ENCODE data around the gene CHRM4.
A peak's percentile ranks its signal among the peaks of the same experiment; 100 is the strongest.

Gene CHRM4

DNA sequence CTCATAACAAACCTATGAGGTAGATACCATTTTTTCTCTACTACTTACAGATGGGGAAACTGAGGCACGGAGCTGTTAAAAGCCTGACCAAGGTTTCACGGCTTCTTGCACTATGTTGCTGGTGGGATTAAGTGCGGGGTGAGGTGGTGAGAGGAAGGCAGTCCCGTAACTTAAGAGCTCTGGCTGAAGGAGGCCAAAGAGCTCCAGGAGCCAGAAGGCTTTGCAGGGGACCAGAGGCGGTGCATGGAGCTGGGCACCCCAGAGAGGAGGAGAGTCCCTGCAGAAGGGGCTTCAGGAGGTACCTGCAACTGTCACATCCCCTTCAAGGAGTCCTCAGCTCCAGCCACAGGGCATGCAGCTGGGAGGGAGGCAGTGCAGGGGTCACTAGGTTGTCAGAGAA, 4.1 kb downstream of the CHRM4 start:
- peaks cover 70 to 75% (median 72%) of the 10 kb centered on the region in 11 experiments for H3K27me3 ChIP-seq

DNA sequence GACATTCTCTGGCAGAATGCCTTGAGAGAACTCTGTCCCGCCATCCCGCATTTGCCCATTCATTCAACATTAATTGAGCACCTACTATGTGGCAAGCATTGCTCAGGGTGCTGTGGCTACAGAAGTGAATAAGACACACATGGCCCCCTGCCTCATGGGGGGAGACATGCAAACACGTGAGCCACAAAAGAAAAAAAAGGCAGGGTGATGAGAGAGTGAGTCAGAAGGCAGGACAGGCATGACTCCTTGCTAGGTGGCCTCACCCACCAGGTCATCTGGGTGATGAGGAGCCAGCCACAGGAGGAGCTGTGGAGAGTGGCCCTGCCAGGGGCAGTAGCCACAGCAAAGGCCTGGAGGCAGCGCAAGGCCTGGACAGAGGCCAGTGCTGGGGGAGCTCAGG, 4.9 kb downstream of the CHRM4 start:
- H3K27me3 ChIP-seq: peaks cover 62 to 75% (median 65%) of the 10 kb centered on the region in 11 experiments
- H3K4me1 ChIP-seq: peaks cover 26 to 57% (median 43%) of the 10 kb centered on the region in 10 experiments
- H3K9me3 ChIP-seq (replicated peaks in 1 of 11): no peaks in the 10 kb centered on the region

More for the DNA sequence above, 4.1 kb downstream of the CHRM4 start:
- H3K4me2 ChIP-seq: peak overlapping the region in 8 of 11 experiments; percentile 1 to 71 (median 58); a peak in 14 of 22 replicates
- H3K36me3 ChIP-seq: peaks cover 0 to 12% (median 0%) of the 10 kb centered on the region in 11 experiments; a peak in 4 of 22 replicates
- peaks cover 0 to 86% (median 53%) of the 10 kb centered on the region in 11 experiments; a peak in 19 of 22 replicates for H4K20me1 ChIP-seq
- no peak for TF ChIP-seq Cebpa-rat (IDR thresholded peaks at IDR 0.05)
- H3K9me3 ChIP-seq (replicated peaks in 1 of 11): no peaks in the 10 kb centered on the region
- H3K4me1 ChIP-seq: peaks cover 24 to 53% (median 43%) of the 10 kb centered on the region in 10 experiments
- no peak overlapping the region for H3K9ac ChIP-seq
- no peak overlapping the region for H3K27ac ChIP-seq
- peak overlapping the region in 1 of 10 experiments; percentile 18; a peak in 2 of 20 replicates for H3K4me3 ChIP-seq

DNA sequence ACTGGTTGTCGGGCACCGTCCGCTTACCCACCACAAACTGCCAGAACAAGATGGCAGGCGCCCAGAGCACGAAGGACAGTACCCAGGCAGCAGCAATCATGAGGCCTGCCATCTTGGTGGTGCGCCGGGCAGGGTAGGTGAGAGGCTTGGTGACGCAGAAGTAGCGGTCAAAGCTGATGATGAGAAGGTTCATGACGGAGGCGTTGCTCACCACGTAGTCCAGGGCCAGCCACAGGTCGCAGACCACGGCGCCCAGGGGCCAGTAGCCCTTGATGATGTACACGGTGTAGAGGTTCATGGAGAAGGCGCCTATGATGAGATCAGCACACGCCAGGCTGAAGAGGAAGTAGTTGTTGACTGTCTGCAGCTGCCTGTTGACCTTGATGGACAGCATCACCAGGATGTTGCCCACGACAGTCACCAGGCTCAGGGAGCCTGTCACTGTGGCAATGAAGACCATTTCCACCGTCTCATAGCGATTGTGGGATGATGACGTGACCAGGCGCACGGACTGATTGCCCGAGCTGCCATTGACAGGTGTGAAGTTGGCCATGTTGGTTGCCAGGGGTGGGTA, 5.5 kb downstream of the CHRM4 start:
- Histone ChIP-seq H4K20me1 (peaks cover 0 to 79% (median 41%) of the 10 kb centered on the region in 11 experiments; a peak in 18 of 22 replicates), H3K4me1 (peaks cover 21 to 57% (median 38%) of the 10 kb centered on the region in 10 experiments)
- no peak for TF ChIP-seq Cebpa-rat (IDR thresholded peaks at IDR 0.05)

More for the DNA sequence above, 4.9 kb downstream of the CHRM4 start:
- H3K36me3 ChIP-seq: peaks cover 0 to 12% (median 0%) of the 10 kb centered on the region in 11 experiments; a peak in 4 of 22 replicates
- H3K27ac ChIP-seq: no peak overlapping the region
- no peak for TF ChIP-seq Cebpa-rat (IDR thresholded peaks at IDR 0.05)
- no peak overlapping the region for H3K4me3 ChIP-seq
- H3K4me2 ChIP-seq: no peak overlapping the region
- peaks cover 0 to 84% (median 46%) of the 10 kb centered on the region in 11 experiments; a peak in 18 of 22 replicates for H4K20me1 ChIP-seq
- H3K9ac ChIP-seq: no peak overlapping the region

DNA sequence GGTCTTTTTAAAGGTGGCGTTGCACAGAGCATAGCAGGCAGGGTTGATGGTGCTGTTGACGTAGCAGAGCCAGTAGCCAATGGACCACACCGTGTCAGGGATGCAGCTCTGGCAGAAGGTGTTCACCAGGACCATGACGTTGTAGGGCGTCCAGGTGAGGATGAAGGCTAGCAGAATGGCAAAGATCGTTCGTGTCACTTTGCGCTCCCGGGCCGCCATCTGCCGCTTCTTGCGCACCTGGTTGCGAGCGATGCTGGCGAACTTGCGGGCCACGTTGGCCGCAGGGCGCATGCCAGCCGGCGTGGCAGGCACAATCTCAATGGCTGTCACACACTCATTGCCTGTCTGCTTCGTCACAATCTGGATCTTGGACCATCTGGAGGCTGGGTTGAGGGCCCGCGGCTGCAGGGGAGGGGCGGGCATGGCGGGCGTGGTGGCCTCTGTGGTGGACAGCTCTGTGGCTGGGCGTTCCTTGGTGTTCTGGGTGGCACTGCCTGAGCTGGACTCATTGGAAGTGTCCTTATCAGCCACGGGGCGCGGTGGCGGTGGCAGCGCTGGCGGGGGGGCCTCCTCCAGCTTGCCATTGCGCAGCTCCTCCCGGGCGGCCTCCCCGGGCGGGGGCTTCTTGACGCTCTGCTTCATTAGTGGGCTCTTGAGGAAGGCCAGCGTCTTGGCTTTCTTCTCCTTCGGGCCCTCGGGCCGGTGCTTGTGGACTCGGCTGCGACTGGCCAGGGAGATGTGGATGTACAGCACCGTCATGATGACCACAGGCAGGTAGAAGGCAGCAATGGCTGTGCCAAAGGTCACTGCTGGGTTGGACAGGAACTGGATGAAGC, 6.2 kb downstream of the CHRM4 start:
- H3K9ac ChIP-seq: no peak overlapping the region
- peaks cover 0 to 12% (median 0%) of the 10 kb centered on the region in 11 experiments; a peak in 4 of 22 replicates for H3K36me3 ChIP-seq

More for the DNA sequence above, 5.5 kb downstream of the CHRM4 start:
- Histone ChIP-seq H3K27ac (no peak overlapping the region), H3K36me3 (peaks cover 0 to 12% (median 0%) of the 10 kb centered on the region in 11 experiments; a peak in 4 of 22 replicates), H3K4me3 (no peak overlapping the region), H3K4me2 (no peak overlapping the region), H3K9me3 (replicated peaks in 1 of 11) (no peaks in the 10 kb centered on the region), H3K9ac (no peak overlapping the region), H3K27me3 (peaks cover 57 to 70% (median 59%) of the 10 kb centered on the region in 11 experiments)

DNA sequence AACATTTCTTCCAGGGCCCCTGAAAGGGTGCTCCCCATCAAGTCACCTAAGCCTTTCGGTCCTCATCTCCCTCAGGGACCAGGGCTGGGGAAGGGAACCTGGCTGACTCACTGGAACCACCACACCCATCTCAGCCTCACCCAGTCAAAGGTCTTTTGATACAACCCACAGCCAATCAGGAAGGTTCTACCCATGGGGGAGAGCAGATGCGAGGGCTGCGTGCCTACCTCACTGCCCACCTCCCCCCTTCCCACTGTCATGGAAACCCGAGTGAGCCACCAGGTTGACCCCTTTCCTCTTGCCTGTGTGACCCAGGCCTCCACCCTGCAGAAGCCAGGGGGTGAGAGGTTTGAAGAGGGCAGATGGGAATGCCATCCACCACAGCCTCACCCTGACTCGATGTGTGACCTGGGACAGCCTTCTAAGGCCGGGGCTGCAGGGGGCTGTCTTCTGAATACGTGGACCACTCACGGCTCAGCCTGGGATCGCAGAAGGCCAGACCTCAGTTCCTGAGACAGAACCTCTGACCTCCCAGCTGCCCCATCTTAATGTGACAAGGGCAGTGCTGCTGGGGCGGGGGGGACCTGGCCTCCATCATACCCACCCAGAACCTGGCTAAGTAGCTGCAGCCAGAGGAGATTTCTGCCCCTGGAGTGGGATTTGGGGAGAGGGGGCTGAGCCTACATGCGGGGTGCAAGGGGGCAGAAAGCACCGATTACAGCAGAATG, 7.4 kb downstream of the CHRM4 start:
- H3K4me3 ChIP-seq: no peak overlapping the region
- H3K4me1 ChIP-seq: peaks cover 24 to 57% (median 39%) of the 10 kb centered on the region in 10 experiments
- H3K4me2 ChIP-seq: peak overlapping the region in 4 of 11 experiments; percentile 96 to 100 (median 98); a peak in 1 of 22 replicates
- peaks cover 0 to 12% (median 0%) of the 10 kb centered on the region in 11 experiments; a peak in 5 of 22 replicates for H3K36me3 ChIP-seq
- peaks cover 37 to 51% (median 39%) of the 10 kb centered on the region in 11 experiments for H3K27me3 ChIP-seq
- H4K20me1 ChIP-seq: peaks cover 0 to 79% (median 32%) of the 10 kb centered on the region in 11 experiments; a peak in 18 of 22 replicates
- no peak for TF ChIP-seq Cebpa-rat (IDR thresholded peaks at IDR 0.05)
- no peak overlapping the region for H3K9ac ChIP-seq
- H3K9me3 ChIP-seq (replicated peaks in 1 of 11): no peaks in the 10 kb centered on the region
- no peak overlapping the region for H3K27ac ChIP-seq

More for the DNA sequence above, 6.2 kb downstream of the CHRM4 start:
- H4K20me1 ChIP-seq: peaks cover 0 to 79% (median 37%) of the 10 kb centered on the region in 11 experiments; a peak in 18 of 22 replicates
- H3K27ac ChIP-seq: no peak overlapping the region
- no peak for TF ChIP-seq Cebpa-rat (IDR thresholded peaks at IDR 0.05)
- no peak overlapping the region for H3K4me3 ChIP-seq
- H3K27me3 ChIP-seq: peaks cover 50 to 64% (median 52%) of the 10 kb centered on the region in 11 experiments
- H3K9me3 ChIP-seq (replicated peaks in 1 of 11): no peaks in the 10 kb centered on the region
- H3K4me1 ChIP-seq: peaks cover 21 to 54% (median 39%) of the 10 kb centered on the region in 10 experiments
- no peak overlapping the region for H3K4me2 ChIP-seq

DNA sequence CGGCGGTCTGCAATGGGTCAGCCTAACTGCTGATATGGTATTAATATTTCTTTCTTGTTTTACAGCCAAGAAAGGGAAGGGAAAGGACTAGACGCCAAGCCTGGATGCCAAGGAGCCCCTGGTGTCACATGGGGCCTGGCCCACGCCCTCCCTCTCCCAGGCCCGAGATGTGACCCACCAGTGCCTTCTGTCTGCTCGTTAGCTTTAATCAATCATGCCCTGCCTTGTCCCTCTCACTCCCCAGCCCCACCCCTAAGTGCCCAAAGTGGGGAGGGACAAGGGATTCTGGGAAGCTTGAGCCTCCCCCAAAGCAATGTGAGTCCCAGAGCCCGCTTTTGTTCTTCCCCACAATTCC, 8.2 kb downstream of the CHRM4 start:
- peaks cover 1 to 15% (median 7%) of the 10 kb centered on the region in 11 experiments; a peak in 19 of 22 replicates for H3K36me3 ChIP-seq
- H3K9ac ChIP-seq: no peak overlapping the region; a peak in 1 of 22 replicates
- H3K27ac ChIP-seq: no peak overlapping the region
- TF ChIP-seq Cebpa-rat (IDR thresholded peaks at IDR 0.05): no peak
- H3K4me2 ChIP-seq: peak overlapping the region in 9 of 11 experiments; percentile 92 to 100 (median 98); a peak in 15 of 22 replicates
- H3K9me3 ChIP-seq (replicated peaks in 1 of 11): no peaks in the 10 kb centered on the region
- peak overlapping the region in 3 of 10 experiments; percentile 73 to 77 (median 77); a peak in 5 of 20 replicates for H3K4me3 ChIP-seq
- H3K27me3 ChIP-seq: peaks cover 30 to 44% (median 32%) of the 10 kb centered on the region in 11 experiments
- H3K4me1 ChIP-seq: peaks cover 32 to 60% (median 46%) of the 10 kb centered on the region in 10 experiments
- H4K20me1 ChIP-seq: peaks cover 0 to 79% (median 32%) of the 10 kb centered on the region in 11 experiments; a peak in 19 of 22 replicates

DNA sequence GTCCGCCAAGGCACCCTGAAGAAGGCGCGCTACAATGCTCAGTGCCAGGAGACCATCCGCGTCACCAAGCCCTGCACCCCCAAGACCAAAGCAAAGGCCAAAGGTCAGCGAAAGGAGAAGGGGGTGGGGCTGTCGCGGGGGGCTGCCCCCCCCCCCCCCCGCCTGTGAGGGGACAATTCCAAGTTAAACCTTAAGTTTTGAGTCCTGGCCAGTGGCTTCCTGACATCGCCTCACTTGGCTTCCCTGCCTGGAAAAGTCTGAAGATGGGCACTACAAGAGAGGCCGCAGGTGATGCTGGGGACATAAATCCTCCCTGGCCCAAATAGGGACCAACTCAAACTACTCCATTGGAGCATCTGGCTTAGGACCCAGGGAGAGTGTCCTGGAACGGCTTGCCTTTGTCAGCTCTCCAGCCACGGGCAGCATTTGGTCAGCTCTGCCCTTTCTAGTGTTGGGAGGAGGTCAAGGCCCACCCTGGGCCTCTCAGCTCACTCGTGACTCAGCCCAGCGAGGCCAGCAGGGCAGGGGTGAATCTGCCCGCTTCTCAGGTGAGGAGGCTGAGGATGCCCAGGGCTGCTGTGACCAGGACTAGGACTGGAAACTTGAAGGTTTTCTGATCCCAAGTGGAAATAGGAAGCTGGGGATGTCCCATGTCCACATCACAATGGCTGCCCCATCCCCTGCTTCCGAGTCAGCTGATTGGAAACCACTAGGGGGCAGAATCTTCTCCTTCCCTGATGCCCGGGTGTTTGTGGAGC, 8.8 kb downstream of the CHRM4 start:
- peak overlapping the region; percentile 52 to 79 (median 74); a peak in 18 of 20 replicates for H3K4me3 ChIP-seq
- peaks cover 0 to 79% (median 32%) of the 10 kb centered on the region in 11 experiments; a peak in 19 of 22 replicates for H4K20me1 ChIP-seq
- peak overlapping the region in 9 of 11 experiments; percentile 70 to 94 (median 91); a peak in 17 of 22 replicates for H3K9ac ChIP-seq
- peak overlapping the region; percentile 90 to 100 (median 98) for H3K4me2 ChIP-seq
- no peaks in the 10 kb centered on the region for H3K9me3 ChIP-seq (replicated peaks in 1 of 11)
- H3K27me3 ChIP-seq: peaks cover 24 to 38% (median 26%) of the 10 kb centered on the region in 11 experiments
- no peak for TF ChIP-seq Cebpa-rat (IDR thresholded peaks at IDR 0.05)
- peaks cover 7 to 20% (median 13%) of the 10 kb centered on the region in 11 experiments for H3K36me3 ChIP-seq
- H3K4me1 ChIP-seq: peaks cover 32 to 60% (median 48%) of the 10 kb centered on the region in 10 experiments
- peak overlapping the region in 8 of 11 experiments; percentile 77 to 91 (median 88); a peak in 15 of 22 replicates for H3K27ac ChIP-seq

Data from BLaER1 treated with 17β-estradiol and CSF1 and Interleukin-3, amounts not matched to agents 10 nM and 100 nM (cell line).